Vagina (tissue), 2 donors: Measurements from ENCODE around the gene ZSCAN12. TPM values are rescaled to one million over a fixed set of nuclear protein-coding genes. Genes with fewer than 3 reads are reported as not detected.

Experiments used
- DNase-seq, 2 donors: peaks; one replicate each; pipeline ENCODE4 v3.0.0-alpha.2; 2017; ENCODE audit errors: extremely low spot score in 2 of 2
- H3K27ac ChIP-seq: fragments of 200-600 bp; sonication (generic); one replicate; pipeline ENCODE4 v1.5.1; 2019
- H3K27me3 ChIP-seq: fragments of 200-600 bp; sonication (generic); one replicate; pipeline ENCODE4 v1.5.1; 2019
- H3K36me3 ChIP-seq, 2 donors: fragments of 200-600 bp; sonication (generic); one replicate each; pipeline ENCODE4 v1.5.1; 2017 to 2019
- H3K4me1 ChIP-seq: fragments of 200-600 bp; sonication (generic); one replicate; pipeline ENCODE4 v1.5.1; 2019
- H3K4me3 ChIP-seq, 2 donors: fragments of 200-600 bp; sonication (generic); 1 replicate in 1 of 2; 2 replicates in 1 of 2; pipeline ENCODE4 v1.5.1; 2016 to 2019
- H3K9me3 ChIP-seq: fragments of 200-600 bp; sonication (generic); one replicate; pipeline ENCODE4 v1.5.1; 2019
- POLR2A ChIP-seq, 2 donors: fragments of 450-650 bp; IDR thresholded peaks; one replicate each; pipeline ENCODE4 v1.6.1; 2017; ENCODE audit warnings: antibody characterized with exemption in 2 of 2, mild to moderate bottlenecking in 2 of 2, moderate library complexity in 2 of 2
- POLR2AphosphoS5 ChIP-seq, 2 donors: sonication (generic); formaldehyde crosslinking; IDR thresholded peaks; one replicate each; pipeline ENCODE4 v1.9.0; 2017; ENCODE audit warnings: antibody characterized with exemption in 2 of 2, mild to moderate bottlenecking in 2 of 2, low read depth in 1 of 2; ENCODE audit not compliant: insufficient read depth in 1 of 2
- intact Hi-C: fragments of 100-400 bp; cut with DNase I; formaldehyde crosslinking; loops from one replicate; pipeline ENCODE4 v1.15.1; 2023
- total RNA-seq: library from RNA; depleted of rRNA; stranded (reverse); fragments of >200 nt; gene quantifications from one replicate; pipeline ENCODE4 v1.2.3, GENCODE V29; 2016
- TF ChIP-seq, protein P1 (sequence below), 3 experiments: fragments of 450-650 bp in 2 of 3; fragments of 200-600 bp in 1 of 3; sonication (generic) in 1 of 3; IDR thresholded peaks; one replicate each; pipeline ENCODE4 v1.5.1; 2017 to 2019; ENCODE audit warnings: antibody characterized with exemption in 3 of 3, mild to moderate bottlenecking in 2 of 3, moderate library complexity in 2 of 3

Gene ZSCAN12
- total RNA-seq, 1 donor from 2014 or later: 5.9 TPM

DNA sequence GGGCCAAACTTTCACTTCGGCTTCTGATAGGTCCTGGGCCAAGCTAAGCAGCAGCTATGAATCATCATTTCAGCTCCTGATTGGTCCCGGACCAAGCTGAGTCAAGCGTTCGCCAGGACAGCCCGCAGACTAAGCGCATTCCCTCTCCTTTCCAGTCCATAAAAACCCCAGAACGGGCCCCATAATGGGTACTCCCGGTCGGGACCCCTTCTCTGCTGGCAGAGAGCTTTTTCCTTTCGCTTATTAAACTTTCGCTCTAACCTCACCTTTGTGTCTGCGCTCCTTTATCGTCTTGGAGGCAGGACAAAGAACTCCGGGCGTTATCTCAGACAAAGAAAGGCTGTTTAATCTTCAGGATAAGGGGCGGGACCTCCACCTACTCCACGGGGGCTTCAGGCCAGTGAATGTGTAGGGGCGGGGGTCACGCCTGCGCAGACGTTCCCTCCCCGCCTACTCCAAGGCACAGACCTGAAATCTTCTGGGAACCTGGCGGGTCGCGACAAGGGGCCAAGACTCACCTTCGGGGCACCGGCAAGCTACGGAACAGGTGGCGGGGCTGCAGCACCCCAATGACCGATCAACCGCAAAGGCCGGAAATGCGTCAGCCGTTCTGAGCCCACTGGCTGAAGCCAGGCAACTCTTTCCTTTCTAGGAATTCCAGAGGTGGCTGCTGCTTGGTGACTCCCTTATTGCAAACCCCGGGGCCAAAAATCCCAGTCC, 63.8 kb downstream of the ZSCAN12 start, which contains the start of gene ZSCAN31:
Gene ZSCAN31 (minus strand): TSS at position 585 of the 720 bp plus-strand sequence. CDS start 6,465 bp downstream, outside the sequence.
- no peaks in the 10 kb centered on the region for H3K36me3 ChIP-seq
- H3K27ac ChIP-seq: peak within 1 kb of the TSS; percentile 97
- peak in 1 of 2 donors; percentile 99 for DNase-seq
- H3K9me3 ChIP-seq: no peaks in the 10 kb centered on the region
- intact Hi-C loops: no loop called here
- H3K4me1 ChIP-seq: peaks cover 18% of the 10 kb centered on the region
- H3K27me3 ChIP-seq: no peaks in the 10 kb centered on the region
- TF ChIP-seq POLR2A (IDR thresholded peaks at IDR 0.05) (peak in 1 of 2 donors; percentile 60), POLR2AphosphoS5 (IDR thresholded peaks at IDR 0.05; ENCODE audit: insufficient read depth in 1 of 2, low read depth in 1 of 2) (peak; percentile 89 to 96)
- TF ChIP-seq, protein P1, sequence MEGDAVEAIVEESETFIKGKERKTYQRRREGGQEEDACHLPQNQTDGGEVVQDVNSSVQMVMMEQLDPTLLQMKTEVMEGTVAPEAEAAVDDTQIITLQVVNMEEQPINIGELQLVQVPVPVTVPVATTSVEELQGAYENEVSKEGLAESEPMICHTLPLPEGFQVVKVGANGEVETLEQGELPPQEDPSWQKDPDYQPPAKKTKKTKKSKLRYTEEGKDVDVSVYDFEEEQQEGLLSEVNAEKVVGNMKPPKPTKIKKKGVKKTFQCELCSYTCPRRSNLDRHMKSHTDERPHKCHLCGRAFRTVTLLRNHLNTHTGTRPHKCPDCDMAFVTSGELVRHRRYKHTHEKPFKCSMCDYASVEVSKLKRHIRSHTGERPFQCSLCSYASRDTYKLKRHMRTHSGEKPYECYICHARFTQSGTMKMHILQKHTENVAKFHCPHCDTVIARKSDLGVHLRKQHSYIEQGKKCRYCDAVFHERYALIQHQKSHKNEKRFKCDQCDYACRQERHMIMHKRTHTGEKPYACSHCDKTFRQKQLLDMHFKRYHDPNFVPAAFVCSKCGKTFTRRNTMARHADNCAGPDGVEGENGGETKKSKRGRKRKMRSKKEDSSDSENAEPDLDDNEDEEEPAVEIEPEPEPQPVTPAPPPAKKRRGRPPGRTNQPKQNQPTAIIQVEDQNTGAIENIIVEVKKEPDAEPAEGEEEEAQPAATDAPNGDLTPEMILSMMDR (IDR thresholded peaks at IDR 0.05): peak in 1 of 3 experiments; percentile 18
- peak within 1 kb of the TSS; percentile 68 to 73 for H3K4me3 ChIP-seq

DNA sequence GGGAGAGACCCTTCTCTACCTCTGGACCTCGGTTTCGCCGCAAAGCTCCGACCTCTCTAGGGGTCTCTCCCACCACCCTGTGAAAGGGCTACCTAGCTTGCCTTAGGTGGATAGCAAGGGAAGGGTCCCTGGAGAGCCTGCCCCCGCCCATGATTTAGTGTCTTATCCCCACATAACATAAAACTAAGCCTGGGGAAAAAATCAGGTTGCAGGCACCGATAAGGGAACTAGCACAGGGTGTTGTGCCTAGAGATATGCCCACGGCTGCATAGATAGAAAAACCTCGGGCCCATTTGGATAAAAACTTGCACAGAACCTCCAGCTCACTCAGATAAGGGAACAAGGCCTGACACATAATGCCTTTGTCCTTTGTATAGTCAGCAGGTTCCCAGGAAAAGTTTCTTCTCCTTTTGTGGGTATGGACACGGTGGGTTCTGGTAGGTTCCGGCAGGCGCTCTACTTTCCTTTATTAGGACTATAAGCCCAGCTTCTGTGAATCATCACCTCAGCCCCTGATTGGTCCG, 64.4 kb downstream of the ZSCAN12 start:
- Histone ChIP-seq H3K4me1 (peaks cover 18% of the 10 kb centered on the region), H3K4me3 (peak overlapping the region; percentile 68 to 73), H3K27ac (peak overlapping the region; percentile 97), H3K27me3 (no peaks in the 10 kb centered on the region), H3K36me3 (no peaks in the 10 kb centered on the region), H3K9me3 (no peaks in the 10 kb centered on the region)
- intact Hi-C loops: no loop called here
- no peak for DNase-seq
- no peak for TF ChIP-seq POLR2A (IDR thresholded peaks at IDR 0.05)

DNA sequence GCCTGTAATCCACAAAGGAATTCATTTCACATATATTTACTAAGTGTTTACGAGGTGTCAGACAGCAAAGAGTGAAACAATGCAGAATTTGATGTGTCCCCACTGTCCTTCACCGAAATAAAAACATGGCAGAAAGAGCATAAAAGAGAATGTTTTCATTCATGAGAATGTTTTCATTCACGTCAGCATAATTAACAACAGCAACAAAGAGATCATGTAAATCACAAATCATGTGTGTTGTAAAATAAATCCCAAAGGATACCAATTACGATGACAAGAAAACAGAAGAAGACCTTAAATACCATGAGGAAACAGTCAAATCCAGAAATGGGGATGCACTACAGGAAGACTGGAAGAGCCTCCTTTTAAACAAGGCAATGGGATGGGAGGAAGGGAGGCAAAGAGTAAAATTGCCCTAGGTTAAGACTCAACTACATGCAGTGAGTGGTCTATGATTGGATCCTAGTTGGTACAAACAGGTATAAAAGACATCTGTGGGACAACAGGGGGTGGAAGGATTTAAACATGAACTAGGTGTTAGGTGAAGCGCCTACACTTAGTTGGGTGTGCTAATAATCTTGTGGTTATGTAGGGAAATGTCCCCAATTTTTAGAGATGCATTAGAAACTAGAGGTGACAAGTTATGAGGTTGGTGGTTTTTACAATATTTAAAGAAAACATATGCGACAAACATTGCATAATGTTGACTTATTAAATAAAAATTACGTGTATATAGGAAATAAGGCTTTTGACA, 65.1 kb downstream of the ZSCAN12 start:
- H3K36me3 ChIP-seq: peaks cover 0 to 1% of the 10 kb centered on the region in 2 donors
- H3K27ac ChIP-seq: peak overlapping the region; percentile 97
- peaks cover 18% of the 10 kb centered on the region for H3K4me1 ChIP-seq
- H3K9me3 ChIP-seq: no peaks in the 10 kb centered on the region
- H3K27me3 ChIP-seq: no peaks in the 10 kb centered on the region
- DNase-seq: no peak
- intact Hi-C loops: no loop called here
- peak overlapping the region; percentile 68 to 73 for H3K4me3 ChIP-seq
- TF ChIP-seq, protein P1 (IDR thresholded peaks at IDR 0.05): no peak
- TF ChIP-seq POLR2A (IDR thresholded peaks at IDR 0.05) (no peak), POLR2AphosphoS5 (IDR thresholded peaks at IDR 0.05; ENCODE audit: insufficient read depth in 1 of 2, low read depth in 1 of 2) (no peak)

GRCh38 chr6:28333599-28334018, 65.9 kb downstream of the ZSCAN12 start:
- peaks cover 0 to 8% of the 10 kb centered on the region in 2 donors for H3K36me3 ChIP-seq
- no peak for DNase-seq
- no peak overlapping the region for H3K4me3 ChIP-seq
- intact Hi-C loops: no loop called here
- H3K27ac ChIP-seq: no peak overlapping the region
- peaks cover 18% of the 10 kb centered on the region for H3K4me1 ChIP-seq
- no peaks in the 10 kb centered on the region for H3K9me3 ChIP-seq
- no peaks in the 10 kb centered on the region for H3K27me3 ChIP-seq
- TF ChIP-seq, protein P1 (IDR thresholded peaks at IDR 0.05): no peak
- TF ChIP-seq POLR2AphosphoS5 (IDR thresholded peaks at IDR 0.05; ENCODE audit: insufficient read depth in 1 of 2, low read depth in 1 of 2): no peak
- no peak for TF ChIP-seq POLR2A (IDR thresholded peaks at IDR 0.05)

DNA sequence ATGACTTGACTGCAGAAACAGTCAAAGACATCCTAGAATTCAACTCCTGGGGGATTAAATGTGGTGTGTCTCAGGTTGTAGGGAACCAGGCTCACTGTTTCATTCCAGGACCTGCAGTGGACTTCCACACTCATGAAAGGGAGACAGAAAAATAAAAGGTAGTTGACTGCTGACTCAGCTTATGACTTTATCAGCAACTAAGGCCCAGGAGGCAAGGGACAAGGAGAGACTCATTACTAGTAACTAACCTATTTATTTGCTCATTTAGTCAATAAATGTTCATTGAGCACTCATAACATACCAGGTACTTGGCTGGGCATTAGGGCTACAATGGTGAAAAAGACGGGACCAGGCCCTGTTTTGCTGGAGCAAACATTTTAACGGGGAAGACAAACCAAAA, 66.5 kb downstream of the ZSCAN12 start:
- H3K27me3 ChIP-seq: no peaks in the 10 kb centered on the region
- H3K36me3 ChIP-seq: peaks cover 0 to 11% of the 10 kb centered on the region in 2 donors
- H3K9me3 ChIP-seq: no peaks in the 10 kb centered on the region
- no peak for DNase-seq
- H3K4me3 ChIP-seq: no peak overlapping the region
- intact Hi-C loops: no loop called here
- no peak overlapping the region for H3K27ac ChIP-seq
- H3K4me1 ChIP-seq: peaks cover 18% of the 10 kb centered on the region
- TF ChIP-seq POLR2A (IDR thresholded peaks at IDR 0.05) (no peak), POLR2AphosphoS5 (IDR thresholded peaks at IDR 0.05; ENCODE audit: insufficient read depth in 1 of 2, low read depth in 1 of 2) (no peak)
- TF ChIP-seq, protein P1 (IDR thresholded peaks at IDR 0.05): no peak
